ENCODE measurements around the gene DYNC1I1. TPM values are rescaled to one million over a fixed set of nuclear protein-coding genes. Genes with fewer than 3 reads are reported as not detected.

Gene DYNC1I1
- total RNA-seq, 4 donors from 2014 or later: 1.9 to 17.9 (median 8.7) TPM

DNA sequence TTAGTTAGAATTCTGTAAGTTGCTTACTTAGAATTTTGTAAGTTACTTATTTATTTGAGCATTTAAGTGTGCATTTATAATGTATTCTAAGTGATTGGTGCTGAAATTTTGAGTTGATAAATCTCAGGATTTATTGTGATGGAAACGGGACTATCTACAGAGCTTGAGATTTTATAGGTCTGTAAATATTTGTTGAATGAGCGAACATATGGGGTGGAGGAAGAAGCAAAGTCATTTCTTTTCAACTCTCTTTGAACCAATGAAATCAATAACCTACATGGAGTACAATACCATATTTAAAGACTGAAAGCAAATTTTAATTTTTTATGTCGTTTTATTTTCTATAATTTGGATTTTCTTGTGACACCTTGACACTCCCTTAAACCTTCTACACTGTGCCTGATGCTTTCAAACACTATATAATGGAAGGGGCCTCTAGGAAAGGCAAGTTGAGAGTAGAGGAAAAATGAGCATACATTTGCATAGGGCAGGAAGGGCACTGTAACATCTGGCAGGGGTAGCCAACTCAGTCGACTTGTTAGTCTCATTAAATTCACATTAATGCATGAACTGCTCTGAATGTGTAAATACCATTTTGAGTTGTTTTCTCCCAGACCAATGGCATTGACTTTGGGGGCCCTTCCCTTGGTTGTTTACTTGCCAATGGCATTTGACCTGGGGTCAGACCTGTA is 204.2 kb downstream of the DYNC1I1 start:
- no peak for TF ChIP-seq POLR2A (IDR thresholded peaks at IDR 0.05)
- TF ChIP-seq, protein P1, sequence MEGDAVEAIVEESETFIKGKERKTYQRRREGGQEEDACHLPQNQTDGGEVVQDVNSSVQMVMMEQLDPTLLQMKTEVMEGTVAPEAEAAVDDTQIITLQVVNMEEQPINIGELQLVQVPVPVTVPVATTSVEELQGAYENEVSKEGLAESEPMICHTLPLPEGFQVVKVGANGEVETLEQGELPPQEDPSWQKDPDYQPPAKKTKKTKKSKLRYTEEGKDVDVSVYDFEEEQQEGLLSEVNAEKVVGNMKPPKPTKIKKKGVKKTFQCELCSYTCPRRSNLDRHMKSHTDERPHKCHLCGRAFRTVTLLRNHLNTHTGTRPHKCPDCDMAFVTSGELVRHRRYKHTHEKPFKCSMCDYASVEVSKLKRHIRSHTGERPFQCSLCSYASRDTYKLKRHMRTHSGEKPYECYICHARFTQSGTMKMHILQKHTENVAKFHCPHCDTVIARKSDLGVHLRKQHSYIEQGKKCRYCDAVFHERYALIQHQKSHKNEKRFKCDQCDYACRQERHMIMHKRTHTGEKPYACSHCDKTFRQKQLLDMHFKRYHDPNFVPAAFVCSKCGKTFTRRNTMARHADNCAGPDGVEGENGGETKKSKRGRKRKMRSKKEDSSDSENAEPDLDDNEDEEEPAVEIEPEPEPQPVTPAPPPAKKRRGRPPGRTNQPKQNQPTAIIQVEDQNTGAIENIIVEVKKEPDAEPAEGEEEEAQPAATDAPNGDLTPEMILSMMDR (IDR thresholded peaks at IDR 0.05): no peak

DNA sequence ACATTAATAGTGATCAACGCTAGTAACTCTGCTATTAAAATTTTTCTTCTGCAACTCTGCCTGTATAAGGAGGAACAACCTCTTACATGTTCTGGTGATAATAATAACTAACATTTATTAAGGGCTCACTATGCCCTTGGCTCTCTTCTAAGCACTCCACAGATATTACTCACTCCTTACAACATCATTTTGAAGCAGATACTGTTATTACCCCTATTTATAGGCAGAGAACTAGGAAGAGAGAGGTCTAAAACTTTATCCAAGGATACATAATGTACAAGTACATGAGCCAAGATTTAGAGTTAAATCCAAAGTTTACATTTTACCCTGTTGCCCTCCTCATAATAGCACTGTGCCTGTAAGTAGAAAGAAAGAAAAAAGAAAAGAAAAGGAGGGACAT is 205.6 kb downstream of the DYNC1I1 start:
- intact Hi-C loops (cut with DNase I; ENCODE audit: low total_unique reads): no loop called here
- Histone ChIP-seq H3K4me1 (no peaks in the 10 kb centered on the region), H3K9me3 (no peaks in the 10 kb centered on the region), H3K27ac (no peak overlapping the region), H3K36me3 (no peaks in the 10 kb centered on the region), H3K4me3 (no peak overlapping the region), H3K27me3 (no peaks in the 10 kb centered on the region)
- TF ChIP-seq, protein P1 (IDR thresholded peaks at IDR 0.05): no peak
- TF ChIP-seq POLR2A (IDR thresholded peaks at IDR 0.05): no peak
- no peak for DNase-seq

More for the DNA sequence above, 204.2 kb downstream of the DYNC1I1 start:
- intact Hi-C loops (cut with DNase I; ENCODE audit: low total_unique reads): no loop called here
- no peak for DNase-seq
- H3K4me1 ChIP-seq: no peaks in the 10 kb centered on the region
- no peaks in the 10 kb centered on the region for H3K36me3 ChIP-seq
- H3K27me3 ChIP-seq: no peaks in the 10 kb centered on the region
- H3K9me3 ChIP-seq: no peaks in the 10 kb centered on the region
- no peak overlapping the region for H3K4me3 ChIP-seq
- H3K27ac ChIP-seq: no peak overlapping the region

DNA sequence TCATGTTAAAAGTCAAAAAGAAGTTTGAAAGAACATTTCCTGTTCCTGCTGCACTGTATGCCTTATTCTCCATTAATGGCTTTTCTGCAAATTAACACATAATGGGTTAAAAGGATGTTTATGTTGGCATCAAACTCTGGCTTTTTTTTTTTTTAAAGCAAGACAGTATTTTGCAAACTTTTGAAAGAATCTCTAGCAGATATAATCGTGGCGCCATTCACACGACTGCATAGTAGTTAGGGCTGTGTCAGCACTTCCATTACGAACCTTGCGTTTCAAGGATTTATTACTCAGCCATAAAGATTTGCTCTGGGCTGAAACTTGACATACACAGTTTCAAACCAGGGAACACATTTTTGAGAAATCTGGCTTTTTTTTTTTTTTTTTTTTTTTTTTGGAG is 207.8 kb downstream of the DYNC1I1 start:
- TF ChIP-seq POLR2A (IDR thresholded peaks at IDR 0.05): no peak
- TF ChIP-seq, protein P1 (IDR thresholded peaks at IDR 0.05): no peak
- H3K4me1 ChIP-seq: no peaks in the 10 kb centered on the region
- no peak for DNase-seq
- H3K4me3 ChIP-seq: no peak overlapping the region
- H3K36me3 ChIP-seq: no peaks in the 10 kb centered on the region
- no peaks in the 10 kb centered on the region for H3K27me3 ChIP-seq
- no peaks in the 10 kb centered on the region for H3K9me3 ChIP-seq
- intact Hi-C loops (cut with DNase I; ENCODE audit: low total_unique reads): no loop called here
- H3K27ac ChIP-seq: no peak overlapping the region

DNA sequence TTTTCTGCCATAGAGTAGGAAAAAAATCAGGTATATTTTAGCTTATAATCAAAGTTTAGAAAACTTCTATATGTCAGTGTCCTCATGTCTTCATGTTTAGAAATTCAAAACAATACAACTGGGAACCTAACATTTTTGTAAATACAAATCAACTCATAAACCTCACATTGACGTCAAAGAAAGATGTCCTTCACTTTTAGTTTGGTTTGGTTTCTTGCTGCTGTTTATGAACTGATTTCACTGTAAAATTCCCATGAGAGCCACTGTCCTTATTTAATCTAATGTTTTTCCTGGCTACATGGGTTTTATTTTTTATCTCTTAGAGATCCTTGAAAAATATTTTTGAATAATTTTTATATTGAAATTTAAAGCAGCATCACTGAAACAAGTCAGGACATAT is 208.4 kb downstream of the DYNC1I1 start:
- intact Hi-C loops (cut with DNase I; ENCODE audit: low total_unique reads): no loop called here
- no peak for DNase-seq
- Histone ChIP-seq H3K9me3 (no peaks in the 10 kb centered on the region), H3K36me3 (no peaks in the 10 kb centered on the region), H3K4me1 (no peaks in the 10 kb centered on the region), H3K4me3 (no peak overlapping the region), H3K27ac (no peak overlapping the region), H3K27me3 (no peaks in the 10 kb centered on the region)
- TF ChIP-seq POLR2A (IDR thresholded peaks at IDR 0.05): no peak
- TF ChIP-seq, protein P1 (IDR thresholded peaks at IDR 0.05): no peak

DNA sequence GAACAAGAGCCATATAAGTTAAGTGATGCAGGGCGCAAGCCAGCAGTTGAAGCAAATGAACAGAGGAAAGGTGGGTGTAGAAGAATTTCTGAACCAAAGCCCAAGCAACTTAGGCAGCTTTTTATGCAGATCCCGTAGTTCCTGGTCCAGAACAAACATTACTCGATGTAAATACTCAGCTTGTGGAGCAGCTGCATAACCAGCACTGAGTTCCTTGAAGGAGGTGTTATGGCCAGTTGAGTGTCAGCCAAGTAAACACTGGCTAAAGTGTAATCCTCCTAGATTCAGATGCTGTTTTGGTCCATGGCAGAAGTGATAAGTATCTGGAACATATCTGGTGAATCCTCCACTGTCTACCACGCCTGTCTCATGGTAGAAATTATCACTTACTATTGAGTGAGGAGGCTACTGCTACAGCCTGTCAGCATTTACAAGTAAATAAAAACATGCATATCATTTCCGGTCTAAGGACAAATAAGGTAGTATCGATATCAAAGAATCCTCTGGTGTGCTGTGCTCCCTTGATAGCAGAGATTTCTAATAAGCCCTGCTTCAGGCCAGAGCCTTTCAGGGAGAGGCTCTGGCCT is 213.9 kb downstream of the DYNC1I1 start:
- no peak for TF ChIP-seq POLR2A (IDR thresholded peaks at IDR 0.05)
- TF ChIP-seq, protein P1 (IDR thresholded peaks at IDR 0.05): no peak
- H3K27me3 ChIP-seq: no peaks in the 10 kb centered on the region
- H3K9me3 ChIP-seq: no peaks in the 10 kb centered on the region
- no peak overlapping the region for H3K4me3 ChIP-seq
- no peaks in the 10 kb centered on the region for H3K36me3 ChIP-seq
- no peak overlapping the region for H3K27ac ChIP-seq
- no peaks in the 10 kb centered on the region for H3K4me1 ChIP-seq
- DNase-seq: no peak
- intact Hi-C loops (cut with DNase I; ENCODE audit: low total_unique reads): no loop called here
